ENCODE data around the gene CEP295NL. TPM values are rescaled to one million over a fixed set of nuclear protein-coding genes. Genes with fewer than 3 reads are reported as not detected.

The CEP295NL gene
- total RNA-seq, 2 donors from 2014 or later = 0.72 to 0.82 TPM

GRCh38 chr17:78940708-78941107, 37.7 kb upstream of the CEP295NL start:
- Histone ChIP-seq H3K4me1 (no peaks in the 10 kb centered on the region), H3K9me3 (no peaks in the 10 kb centered on the region), H3K36me3 (no peaks in the 10 kb centered on the region), H3K4me3 (no peak overlapping the region), H3K9ac (ENCODE audit: low read depth in 2 of 2, low read length in 2 of 2) (peak overlapping the region in 1 of 2 donors; percentile 24), H3K27ac (no peak overlapping the region), H3K27me3 (no peaks in the 10 kb centered on the region)
- TF ChIP-seq CTCF (IDR thresholded peaks at IDR 0.05) = no peak
- intact Hi-C loops (cut with DNase I) = no loop called here
- DNase-seq = no peak

DNA sequence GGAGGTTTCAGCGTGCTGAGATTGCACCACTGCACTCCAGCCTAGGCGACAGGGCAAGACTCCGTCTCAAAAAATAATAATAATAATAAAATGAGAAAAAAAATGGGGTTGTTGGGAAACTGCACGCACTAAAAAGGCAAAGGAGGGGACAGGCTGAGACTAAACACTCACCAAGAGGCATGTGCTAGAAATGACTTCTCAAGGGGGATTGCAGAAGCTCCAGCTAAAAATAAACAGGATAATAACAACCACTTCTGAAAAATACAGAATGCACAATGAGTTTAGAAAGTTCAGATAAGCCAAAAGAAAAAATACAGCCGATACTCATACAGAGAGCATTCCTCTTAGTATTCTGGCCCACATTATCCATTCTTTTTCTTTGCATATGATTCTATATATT, 37.3 kb upstream of the CEP295NL start:
- Histone ChIP-seq H3K27me3 (no peaks in the 10 kb centered on the region), H3K4me1 (no peaks in the 10 kb centered on the region), H3K4me3 (no peak overlapping the region), H3K27ac (no peak overlapping the region), H3K9ac (ENCODE audit: low read depth in 2 of 2, low read length in 2 of 2) (no peak overlapping the region), H3K36me3 (no peaks in the 10 kb centered on the region), H3K9me3 (no peaks in the 10 kb centered on the region)
- TF ChIP-seq CTCF (IDR thresholded peaks at IDR 0.05) = no peak
- no peak for DNase-seq
- intact Hi-C loops (cut with DNase I) = no loop called here

DNA sequence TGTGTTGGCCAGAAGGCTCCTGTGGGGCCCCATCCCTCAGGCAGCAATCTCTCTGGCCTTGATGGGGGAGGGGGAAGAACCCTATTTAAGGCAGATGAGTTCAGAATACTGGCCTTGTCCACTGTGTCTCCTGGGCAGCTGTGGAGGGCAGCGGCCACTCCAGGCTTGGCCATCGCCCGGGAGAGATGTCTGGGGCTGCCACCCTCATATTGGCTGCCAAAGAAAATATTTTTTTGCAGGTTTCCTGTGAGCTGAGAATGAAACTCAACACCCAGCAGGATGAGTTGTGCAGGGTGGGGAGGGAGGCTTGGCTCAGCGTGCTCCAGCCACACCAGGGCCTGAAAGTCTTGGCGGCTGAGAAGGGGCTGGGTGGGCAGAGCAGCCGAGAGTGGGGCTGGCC, 36.6 kb upstream of the CEP295NL start:
- Histone ChIP-seq H3K4me3 (no peak overlapping the region), H3K36me3 (no peaks in the 10 kb centered on the region), H3K27me3 (no peaks in the 10 kb centered on the region), H3K27ac (no peak overlapping the region), H3K4me1 (no peaks in the 10 kb centered on the region), H3K9me3 (no peaks in the 10 kb centered on the region), H3K9ac (ENCODE audit: low read depth in 2 of 2, low read length in 2 of 2) (no peak overlapping the region)
- no peak for TF ChIP-seq CTCF (IDR thresholded peaks at IDR 0.05)
- intact Hi-C loops (cut with DNase I) = no loop called here
- DNase-seq = no peak

- Histone ChIP-seq H3K4me1 (peaks cover 3% of the 10 kb centered on the region), H3K27me3 (no peaks in the 10 kb centered on the region), H3K4me3 (no peak overlapping the region), H3K36me3 (no peaks in the 10 kb centered on the region), H3K9ac (ENCODE audit: low read depth in 2 of 2, low read length in 2 of 2) (no peak overlapping the region), H3K9me3 (no peaks in the 10 kb centered on the region), H3K27ac (no peak overlapping the region)
- intact Hi-C loops (cut with DNase I) = no loop called here
- DNase-seq = no peak
- no peak for TF ChIP-seq CTCF (IDR thresholded peaks at IDR 0.05)
These were observed 34.6 kb upstream of the CEP295NL start for GRCh38 chr17:78937561-78937960.

DNA sequence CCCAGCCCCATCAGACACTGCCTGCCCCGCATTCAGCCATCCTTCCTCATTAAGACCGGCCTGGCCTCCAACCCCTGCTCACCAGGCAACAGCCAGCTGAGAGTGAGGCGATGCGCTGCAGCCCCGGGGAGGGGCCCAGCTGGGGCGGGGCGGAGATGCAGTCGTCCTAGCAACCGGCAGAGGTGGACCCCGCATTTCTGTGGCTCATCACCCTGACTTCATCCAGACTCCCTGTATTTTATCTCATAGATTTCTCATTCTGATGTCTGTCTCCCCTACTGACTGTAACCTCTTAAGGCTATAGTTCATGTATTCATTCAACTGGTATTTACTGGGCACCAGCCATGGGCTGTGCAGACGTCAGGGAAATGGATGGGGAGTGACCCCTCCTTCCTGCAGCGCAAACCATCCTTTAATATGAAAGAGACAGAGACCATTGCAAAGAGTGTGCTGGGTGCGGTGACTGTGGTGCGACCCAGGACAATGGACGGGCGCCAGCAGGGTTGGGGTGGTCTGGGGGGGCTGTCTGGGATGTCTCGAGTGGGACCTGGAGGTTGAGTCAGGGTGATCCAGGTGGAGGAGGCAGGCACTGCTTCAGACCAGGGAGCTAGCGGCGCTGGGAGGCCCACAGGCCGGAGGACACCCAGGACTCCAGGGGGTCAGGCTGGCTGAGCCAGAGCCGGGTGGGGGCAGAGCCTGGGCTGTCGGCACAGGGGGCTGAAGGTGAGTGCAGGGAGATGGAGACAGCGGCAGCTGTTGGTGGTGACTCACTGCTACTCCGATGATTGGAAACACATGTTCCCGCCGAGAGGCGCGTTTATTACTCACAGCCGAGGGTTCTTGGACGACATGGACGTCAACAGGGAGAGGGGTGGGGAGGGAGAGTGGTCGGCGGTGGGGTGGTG, 32.7 kb upstream of the CEP295NL start:
- Histone ChIP-seq H3K27me3 (no peaks in the 10 kb centered on the region), H3K36me3 (no peaks in the 10 kb centered on the region), H3K27ac (peak overlapping the region; percentile 72), H3K9ac (ENCODE audit: low read depth in 2 of 2, low read length in 2 of 2) (no peak overlapping the region), H3K4me1 (peaks cover 3% of the 10 kb centered on the region), H3K9me3 (no peaks in the 10 kb centered on the region), H3K4me3 (no peak overlapping the region)
- intact Hi-C loops (cut with DNase I) = no loop called here
- peak; percentile 55 for DNase-seq
- TF ChIP-seq CTCF (IDR thresholded peaks at IDR 0.05) = no peak
